ENCODE data around the gene GRIP2.

The GRIP2 gene

DNA sequence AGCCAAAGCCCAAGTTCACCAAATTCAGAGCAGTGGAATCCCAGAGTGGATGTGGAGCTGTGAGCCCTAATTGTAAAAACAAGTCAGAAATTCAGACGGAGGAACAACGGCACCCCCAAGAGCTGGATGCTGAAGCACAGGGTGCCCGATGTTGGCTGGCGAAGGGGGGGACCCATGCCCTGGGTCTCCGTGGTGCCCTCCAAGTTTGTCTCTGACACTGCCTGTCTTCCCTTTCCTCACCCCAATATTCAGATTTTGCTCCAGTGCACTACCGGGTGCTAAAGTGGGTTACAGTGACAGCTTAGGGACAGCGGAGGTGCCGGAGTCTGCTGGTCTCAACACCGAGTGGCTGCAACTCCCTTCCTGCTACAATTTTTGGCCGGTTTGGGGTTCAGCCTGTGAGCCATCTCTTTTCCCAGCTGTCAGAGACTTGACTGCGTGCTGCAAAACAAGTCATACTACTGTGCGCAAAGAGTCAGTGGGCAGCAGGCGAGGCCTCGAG lies 6.6 kb downstream of the GRIP2 start:
- TF ChIP-seq, protein P1, sequence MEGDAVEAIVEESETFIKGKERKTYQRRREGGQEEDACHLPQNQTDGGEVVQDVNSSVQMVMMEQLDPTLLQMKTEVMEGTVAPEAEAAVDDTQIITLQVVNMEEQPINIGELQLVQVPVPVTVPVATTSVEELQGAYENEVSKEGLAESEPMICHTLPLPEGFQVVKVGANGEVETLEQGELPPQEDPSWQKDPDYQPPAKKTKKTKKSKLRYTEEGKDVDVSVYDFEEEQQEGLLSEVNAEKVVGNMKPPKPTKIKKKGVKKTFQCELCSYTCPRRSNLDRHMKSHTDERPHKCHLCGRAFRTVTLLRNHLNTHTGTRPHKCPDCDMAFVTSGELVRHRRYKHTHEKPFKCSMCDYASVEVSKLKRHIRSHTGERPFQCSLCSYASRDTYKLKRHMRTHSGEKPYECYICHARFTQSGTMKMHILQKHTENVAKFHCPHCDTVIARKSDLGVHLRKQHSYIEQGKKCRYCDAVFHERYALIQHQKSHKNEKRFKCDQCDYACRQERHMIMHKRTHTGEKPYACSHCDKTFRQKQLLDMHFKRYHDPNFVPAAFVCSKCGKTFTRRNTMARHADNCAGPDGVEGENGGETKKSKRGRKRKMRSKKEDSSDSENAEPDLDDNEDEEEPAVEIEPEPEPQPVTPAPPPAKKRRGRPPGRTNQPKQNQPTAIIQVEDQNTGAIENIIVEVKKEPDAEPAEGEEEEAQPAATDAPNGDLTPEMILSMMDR (IDR thresholded peaks at IDR 0.05; ENCODE audit: borderline replicate concordance, control extremely low read depth, extremely low read depth, insufficient read depth, missing control alignments) = no peak

DNA sequence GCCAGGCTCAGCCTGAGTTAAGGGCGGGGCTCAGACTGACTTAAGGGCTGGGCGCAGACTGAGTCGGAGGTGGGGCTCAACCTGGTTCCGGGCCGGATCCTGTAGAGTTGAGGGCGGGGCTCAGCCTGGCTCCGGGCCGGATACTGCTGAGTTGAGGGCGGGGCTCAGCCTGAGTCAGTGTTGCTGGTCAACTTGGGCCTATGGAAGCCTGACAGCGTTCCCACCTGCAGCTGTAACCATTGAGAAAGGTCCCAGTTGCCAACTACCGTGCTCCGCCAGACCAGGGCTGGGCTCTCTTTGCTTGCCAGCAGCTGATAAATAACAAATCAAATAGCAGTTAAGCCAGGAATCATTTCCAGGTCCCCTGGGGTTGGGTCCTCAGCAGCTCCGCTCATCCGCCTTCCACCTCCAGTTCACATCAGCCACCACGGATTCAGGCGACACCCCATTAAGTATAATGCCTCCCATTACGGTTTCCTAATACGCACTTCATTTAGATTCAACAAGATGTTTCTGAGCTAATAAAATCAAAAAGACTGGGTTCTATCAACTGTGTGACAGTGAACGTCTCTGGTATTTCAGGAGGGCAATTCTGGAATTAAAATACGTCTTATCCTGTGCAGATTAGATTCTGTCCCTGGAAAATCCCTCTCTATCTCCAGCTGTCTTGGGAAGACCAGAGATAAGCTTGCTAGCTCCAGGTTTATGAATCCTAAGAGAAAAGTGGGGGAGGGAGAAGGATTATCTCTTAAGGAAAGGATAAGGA lies 7.3 kb downstream of the GRIP2 start:
- in situ Hi-C loops (cut with MboI; ENCODE audit: low sequenced_read_pairs, unreplicated experiment) = no loop called here
- no peak for DNase-seq (ENCODE audit: low spot score)
- TF ChIP-seq, protein P1 (IDR thresholded peaks at IDR 0.05; ENCODE audit: borderline replicate concordance, control extremely low read depth, extremely low read depth, insufficient read depth, missing control alignments) = no peak

More for the DNA sequence above, 6.6 kb downstream of the GRIP2 start:
- in situ Hi-C loops (cut with MboI; ENCODE audit: low sequenced_read_pairs, unreplicated experiment) = no loop called here
- no peak for DNase-seq (ENCODE audit: low spot score)

DNA sequence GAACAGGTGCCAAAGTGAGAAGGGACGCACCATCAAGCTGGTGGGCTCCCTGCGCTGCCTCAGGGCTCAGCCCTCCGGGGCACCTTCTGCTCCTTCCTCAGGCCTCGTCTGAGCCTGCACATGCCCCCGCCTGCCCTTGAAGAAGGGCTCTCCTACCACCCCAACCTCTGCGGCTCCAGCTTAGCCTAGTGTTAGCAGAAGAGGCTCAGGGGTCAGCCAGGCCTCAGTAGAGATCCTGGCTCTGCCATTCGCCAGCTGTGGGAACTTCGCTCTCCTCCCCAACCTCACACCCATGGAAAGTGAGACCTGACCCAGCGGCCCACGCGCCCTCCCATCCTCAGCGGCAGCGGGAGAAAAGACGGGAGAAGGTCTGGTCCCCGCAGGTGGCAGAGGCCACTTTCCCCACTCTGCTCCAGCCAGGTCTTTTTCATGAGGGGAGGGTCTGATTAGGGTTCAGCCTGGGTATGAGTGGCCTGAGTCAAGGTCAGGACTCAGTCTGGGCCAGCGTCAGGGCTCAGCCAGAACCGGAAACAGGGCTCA lies 8.2 kb downstream of the GRIP2 start:
- no peak for DNase-seq (ENCODE audit: low spot score)
- TF ChIP-seq, protein P1 (IDR thresholded peaks at IDR 0.05; ENCODE audit: borderline replicate concordance, control extremely low read depth, extremely low read depth, insufficient read depth, missing control alignments) = no peak
- in situ Hi-C loops (cut with MboI; ENCODE audit: low sequenced_read_pairs, unreplicated experiment) = no loop called here

DNA sequence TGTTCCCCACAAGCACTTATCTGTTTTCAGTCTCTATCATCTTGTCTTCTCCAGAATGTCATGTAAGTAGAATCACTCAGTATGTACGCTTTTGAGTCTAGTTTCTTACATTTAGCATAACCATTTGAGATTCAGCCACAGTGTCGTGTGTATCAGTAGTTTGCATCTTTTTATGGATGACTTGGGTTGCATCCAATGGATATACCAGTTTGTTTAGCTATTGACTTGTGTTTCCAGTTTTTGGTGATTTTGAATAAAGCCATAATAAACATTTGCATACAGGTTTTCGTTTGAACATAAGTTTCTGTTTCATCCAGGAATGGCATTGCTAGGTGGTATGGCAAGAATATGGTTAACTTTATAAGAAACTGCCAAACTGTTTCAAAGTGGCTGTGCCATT lies 12.1 kb downstream of the GRIP2 start:
- no peak for DNase-seq (ENCODE audit: low spot score)
- TF ChIP-seq, protein P1 (IDR thresholded peaks at IDR 0.05; ENCODE audit: borderline replicate concordance, control extremely low read depth, extremely low read depth, insufficient read depth, missing control alignments) = no peak
- in situ Hi-C loops (cut with MboI; ENCODE audit: low sequenced_read_pairs, unreplicated experiment) = no loop called here

DNA sequence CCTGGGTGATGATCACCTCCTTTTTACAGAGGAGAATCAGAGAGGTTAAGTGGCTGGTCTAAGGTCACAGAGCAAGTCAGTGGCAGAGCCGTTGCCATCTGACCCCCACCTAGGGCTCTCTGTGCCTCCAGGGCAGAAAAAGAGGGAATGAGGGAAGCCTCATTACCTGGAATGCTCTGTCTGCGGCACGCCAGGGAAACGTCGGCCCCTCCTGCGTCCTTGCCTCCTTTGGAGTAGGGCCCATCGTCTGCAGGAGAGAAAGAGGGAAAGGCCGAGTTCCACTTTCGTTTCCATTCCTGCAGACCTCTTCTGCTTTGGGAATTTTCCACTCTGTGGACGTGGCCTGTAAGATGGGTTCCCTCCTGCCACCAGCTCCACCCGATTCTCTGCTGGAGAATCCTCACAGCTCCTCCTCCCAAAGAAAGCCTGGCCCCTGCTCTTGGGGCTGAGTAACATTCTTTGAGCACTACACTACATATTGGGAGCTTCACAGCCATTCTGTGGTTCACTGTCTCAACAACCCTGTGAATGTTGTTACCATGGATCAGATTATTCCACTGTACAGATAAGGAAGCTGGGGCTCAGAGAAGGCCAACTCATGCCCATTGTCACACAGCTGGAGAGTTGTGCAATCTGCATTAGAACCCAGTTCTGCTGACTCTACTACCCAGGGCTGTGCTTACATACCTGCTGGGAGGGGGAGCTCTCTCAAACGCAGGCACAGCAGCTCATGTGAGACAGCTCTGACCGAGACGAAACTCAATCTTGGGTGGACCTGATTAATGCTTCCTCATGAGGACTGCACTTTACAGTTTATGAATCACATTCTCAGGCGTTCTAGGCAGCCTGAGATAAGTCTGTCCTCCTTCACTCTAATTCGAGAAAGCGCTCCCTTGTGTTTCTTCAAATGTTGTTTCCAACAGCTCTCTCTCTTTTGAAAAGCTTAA lies 14.2 kb downstream of the GRIP2 start:
- no peak for DNase-seq (ENCODE audit: low spot score)
- TF ChIP-seq, protein P1 (IDR thresholded peaks at IDR 0.05; ENCODE audit: borderline replicate concordance, control extremely low read depth, extremely low read depth, insufficient read depth, missing control alignments) = no peak
- in situ Hi-C loops (cut with MboI; ENCODE audit: low sequenced_read_pairs, unreplicated experiment) = no loop called here

Measured in GM13976 (cell line).